Bronchial smooth muscle cell (primary cell): ENCODE measurements around the gene SLFN14. TPM values are rescaled to one million over a fixed set of nuclear protein-coding genes. Genes with fewer than 3 reads are reported as not detected.

Source experiments
- total RNA-seq: library from RNA; depleted of rRNA; stranded (reverse); fragments of >200 nt; gene quantifications from 2 replicates; pipeline ENCODE4 v1.2.1, GENCODE V29; 2014

The SLFN14 gene
- not detected in 2 replicates for total RNA-seq

DNA sequence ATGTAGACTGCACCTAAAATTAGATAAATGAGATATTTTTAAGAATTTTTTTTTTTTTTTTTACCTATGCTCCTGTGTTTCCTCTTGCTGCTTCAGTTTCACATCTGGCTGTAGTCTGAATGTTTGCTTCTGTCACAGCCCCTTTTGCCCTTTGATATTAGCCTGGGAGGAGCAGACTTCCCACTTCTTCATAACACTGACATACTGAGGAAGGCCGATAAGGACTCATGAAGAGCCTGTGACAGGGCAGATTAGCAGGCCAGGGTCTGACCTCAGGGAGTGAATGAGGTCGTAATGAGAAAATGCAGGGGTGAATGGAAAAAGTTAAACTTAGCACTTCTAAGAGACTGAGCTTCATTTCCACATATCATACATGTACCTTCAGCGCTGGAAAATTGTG lies at the start of gene SLFN14:
Gene SLFN14, minus strand, starts transcription at position 117 of the 400 bp plus-strand sequence. CDS start 2,757 bp downstream, outside the sequence.

DNA sequence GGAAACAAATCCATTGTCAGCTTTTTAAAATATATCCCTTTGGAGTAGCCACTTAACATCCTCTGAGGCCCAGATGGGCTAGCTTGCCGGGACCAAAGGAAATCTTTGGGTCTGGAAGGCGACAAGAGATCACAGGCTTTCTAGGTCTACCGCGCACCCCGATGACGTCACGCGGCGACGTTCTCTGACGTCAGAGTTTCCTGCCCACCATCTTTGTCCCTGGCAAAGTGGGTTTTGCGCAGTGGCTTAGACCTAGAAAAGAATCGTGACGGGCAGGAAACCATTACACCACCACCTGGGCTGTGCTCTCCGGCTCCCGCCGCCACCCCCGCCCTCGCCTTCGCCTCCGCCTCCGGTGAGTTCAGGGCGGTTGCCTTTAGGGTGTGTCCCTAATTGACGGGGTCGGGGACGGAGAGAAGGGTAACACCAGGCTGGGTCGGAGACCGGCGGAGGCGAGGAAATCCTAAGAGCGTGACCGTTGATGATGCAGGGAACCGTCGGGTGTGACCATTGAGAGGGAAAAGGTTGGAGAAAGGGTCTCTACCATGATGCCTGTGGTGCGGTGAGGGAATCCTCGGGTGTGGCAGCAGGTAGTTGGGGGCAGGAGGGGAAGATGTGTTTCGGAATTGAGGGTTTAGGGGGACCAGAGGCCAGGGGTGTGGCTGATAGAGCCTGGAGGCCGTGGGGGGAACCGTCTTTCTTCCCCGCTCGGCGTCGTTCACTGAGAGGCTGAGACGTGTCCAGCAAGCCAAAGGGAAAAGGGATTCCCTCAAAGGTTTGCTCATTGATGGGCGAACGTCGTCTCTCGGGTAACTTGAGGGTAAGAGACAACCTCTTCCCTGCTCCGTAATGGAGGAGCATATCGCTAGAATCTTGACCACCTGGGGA lies 26.7 kb upstream of the SLFN14 start, which contains the start of gene AP2B1:
Gene AP2B1, plus strand, starts transcription at position 249 of the 888 bp plus-strand sequence. CDS start 6,709 bp downstream, outside the sequence.

DNA sequence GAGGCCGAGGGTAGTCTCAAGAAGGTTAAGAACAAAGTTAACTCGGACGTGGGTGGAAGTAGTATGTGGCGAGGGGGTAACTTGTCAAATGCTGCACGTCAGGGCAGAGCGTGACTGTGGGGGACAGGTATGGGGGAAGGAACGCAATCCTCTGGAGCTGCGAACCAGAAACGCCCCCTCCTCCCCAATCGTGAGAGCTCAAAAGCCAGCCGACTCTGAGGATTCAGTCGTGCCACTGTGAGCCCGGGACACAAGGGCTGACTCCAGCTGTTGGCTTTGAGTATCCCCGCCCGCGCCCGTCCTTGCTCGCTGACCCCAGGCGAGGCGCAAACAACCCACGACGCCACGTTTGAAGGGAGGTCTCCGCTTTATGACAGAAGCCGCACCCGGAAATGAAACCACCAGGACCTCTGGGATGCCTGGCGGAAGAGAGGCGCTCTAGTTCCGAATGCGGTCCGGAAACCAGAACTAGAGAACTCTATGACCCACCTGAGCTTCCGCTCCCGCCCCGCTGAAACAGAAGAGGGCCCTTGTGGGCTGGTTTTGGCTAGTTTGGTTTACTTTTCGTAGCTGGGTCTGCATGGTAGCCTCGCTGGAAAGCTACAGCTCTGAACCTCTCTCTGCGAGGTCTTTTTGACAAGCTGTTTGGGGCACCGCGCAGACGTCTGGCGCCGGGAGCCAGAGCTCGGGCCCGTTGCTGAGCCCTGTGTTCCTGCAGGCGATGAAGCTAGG lies 17.7 kb upstream of the SLFN14 start, which contains the start of gene PEX12:
Gene PEX12, minus strand, starts transcription at position 375 of the 732 bp plus-strand sequence. CDS start 550 bp downstream, outside the sequence.

DNA sequence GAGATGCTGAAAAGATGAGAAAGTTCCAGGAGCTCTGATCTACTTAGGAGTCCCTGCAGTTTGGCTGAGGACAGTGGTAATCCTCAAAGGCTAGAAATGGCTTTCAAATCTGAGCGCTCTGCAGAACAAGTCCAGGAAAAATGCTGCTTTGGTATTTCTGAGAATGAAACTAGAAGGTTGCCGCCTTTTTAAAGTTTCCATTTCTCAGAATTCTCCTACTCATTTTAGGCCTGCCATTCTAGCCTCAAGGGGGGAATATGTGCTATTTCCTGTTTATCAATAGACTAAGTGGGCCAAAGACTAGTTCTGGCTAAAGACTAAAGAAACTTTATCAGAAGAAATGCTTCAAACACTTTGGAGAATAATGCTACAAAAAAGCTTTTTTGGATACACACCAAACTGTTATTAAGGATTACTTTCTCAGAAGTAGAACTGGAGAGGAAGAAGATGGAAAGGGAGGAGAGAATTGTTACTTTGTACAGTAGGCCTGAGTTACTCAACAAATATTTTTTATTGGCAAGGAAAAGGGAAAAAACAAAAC lies 22.9 kb downstream of the SLFN14 start, which contains the start of gene SLFN12L:
Gene SLFN12L, minus strand, starts transcription at position 78 of the 541 bp plus-strand sequence. CDS start 15,314 bp downstream, outside the sequence.

Other genes starting within 250 kb of the SLFN14 start
- 35.1 and 51.2 TPM in 2 replicates for gene SLFN11, start 187.2 kb downstream of the SLFN14 start, total RNA-seq
- 16.7 and 32.0 TPM in 2 replicates for gene SLFN12, start 128.3 kb downstream of the SLFN14 start, total RNA-seq
- 1.3 and 2.1 TPM in 2 replicates for gene SLFN13, start 112.1 kb downstream of the SLFN14 start, total RNA-seq
- gene SLFN12L, start 23.1 kb downstream of the SLFN14 start, total RNA-seq = under 0.01 and 0.16 TPM in 2 replicates
- 3.7 and 4.1 TPM in 2 replicates for gene PEX12, start 17.8 kb upstream of the SLFN14 start, total RNA-seq
- gene AP2B1, start 26.5 kb upstream of the SLFN14 start, total RNA-seq = 56.2 and 82.9 TPM in 2 replicates
- gene RASL10B, start 170.8 kb upstream of the SLFN14 start, total RNA-seq = 1.1 and 1.3 TPM in 2 replicates
- not detected in 2 replicates for gene GAS2L2, start 192.4 kb upstream of the SLFN14 start, total RNA-seq
- not detected in 2 replicates for gene C17orf50, start 200.1 kb upstream of the SLFN14 start, total RNA-seq
- gene MMP28, start 234.8 kb upstream of the SLFN14 start, total RNA-seq = 1.4 and 1.5 TPM in 2 replicates
- gene TAF15, start 248.7 kb upstream of the SLFN14 start, total RNA-seq = 46.5 and 64.6 TPM in 2 replicates